Hepatocyte (in vitro differentiated cells): ENCODE data around the gene L3HYPDH.

ENCODE experiments used
- EZH2 ChIP-seq: fragments of 200-600 bp; sonication (generic); IDR thresholded peaks from 2 replicates; pipeline ENCODE4 v1.6.1; 2016; ENCODE audit warnings: antibody characterized with exemption, mild to moderate bottlenecking, borderline replicate concordance
- EZH2phosphoT487 ChIP-seq: fragments of 200-600 bp; sonication (generic); IDR thresholded peaks from one replicate; pipeline ENCODE4 v1.6.1; 2018; ENCODE audit warnings: antibody characterized with exemption, mild to moderate bottlenecking, low read depth, moderate library complexity; ENCODE audit not compliant: unreplicated experiment, severe bottlenecking
- TF ChIP-seq, protein P1 (sequence below): fragments of 200-600 bp; sonication (generic); IDR thresholded peaks from 2 replicates; pipeline ENCODE4 v1.5.1; 2016; ENCODE audit warnings: antibody characterized with exemption, mild to moderate bottlenecking; ENCODE audit not compliant: poor library complexity

DNA sequence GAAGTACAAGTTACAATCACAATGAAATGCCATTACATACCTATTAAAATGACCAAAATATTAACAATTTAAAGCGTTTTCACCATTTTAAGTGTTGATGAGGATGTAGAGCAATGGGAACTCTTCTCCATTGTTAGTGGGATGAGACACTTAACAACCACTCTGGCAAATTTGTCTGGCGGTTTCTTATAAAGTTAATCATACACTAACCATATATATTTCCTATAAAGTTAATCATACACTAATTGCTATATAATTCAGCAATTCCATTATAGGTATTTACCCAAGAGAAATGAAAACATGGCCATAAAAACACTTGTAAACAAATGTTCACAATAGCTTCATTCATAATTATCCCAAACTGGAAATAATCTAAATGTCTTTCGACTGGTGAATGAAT is 36.0 kb upstream of the L3HYPDH start:
- TF ChIP-seq, protein P1, sequence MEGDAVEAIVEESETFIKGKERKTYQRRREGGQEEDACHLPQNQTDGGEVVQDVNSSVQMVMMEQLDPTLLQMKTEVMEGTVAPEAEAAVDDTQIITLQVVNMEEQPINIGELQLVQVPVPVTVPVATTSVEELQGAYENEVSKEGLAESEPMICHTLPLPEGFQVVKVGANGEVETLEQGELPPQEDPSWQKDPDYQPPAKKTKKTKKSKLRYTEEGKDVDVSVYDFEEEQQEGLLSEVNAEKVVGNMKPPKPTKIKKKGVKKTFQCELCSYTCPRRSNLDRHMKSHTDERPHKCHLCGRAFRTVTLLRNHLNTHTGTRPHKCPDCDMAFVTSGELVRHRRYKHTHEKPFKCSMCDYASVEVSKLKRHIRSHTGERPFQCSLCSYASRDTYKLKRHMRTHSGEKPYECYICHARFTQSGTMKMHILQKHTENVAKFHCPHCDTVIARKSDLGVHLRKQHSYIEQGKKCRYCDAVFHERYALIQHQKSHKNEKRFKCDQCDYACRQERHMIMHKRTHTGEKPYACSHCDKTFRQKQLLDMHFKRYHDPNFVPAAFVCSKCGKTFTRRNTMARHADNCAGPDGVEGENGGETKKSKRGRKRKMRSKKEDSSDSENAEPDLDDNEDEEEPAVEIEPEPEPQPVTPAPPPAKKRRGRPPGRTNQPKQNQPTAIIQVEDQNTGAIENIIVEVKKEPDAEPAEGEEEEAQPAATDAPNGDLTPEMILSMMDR: no peak
- TF ChIP-seq EZH2 (no peak), EZH2phosphoT487 (no peak)
